COLO668 (cell line): Measurements from ENCODE around the gene SPATA6.

Experiments used
- DNase-seq: peaks from one replicate; lab custom pipeline; 2025; ENCODE audit not compliant: unreplicated experiment; lab: John Stamatoyannopoulos, UW

SPATA6 gene

DNA sequence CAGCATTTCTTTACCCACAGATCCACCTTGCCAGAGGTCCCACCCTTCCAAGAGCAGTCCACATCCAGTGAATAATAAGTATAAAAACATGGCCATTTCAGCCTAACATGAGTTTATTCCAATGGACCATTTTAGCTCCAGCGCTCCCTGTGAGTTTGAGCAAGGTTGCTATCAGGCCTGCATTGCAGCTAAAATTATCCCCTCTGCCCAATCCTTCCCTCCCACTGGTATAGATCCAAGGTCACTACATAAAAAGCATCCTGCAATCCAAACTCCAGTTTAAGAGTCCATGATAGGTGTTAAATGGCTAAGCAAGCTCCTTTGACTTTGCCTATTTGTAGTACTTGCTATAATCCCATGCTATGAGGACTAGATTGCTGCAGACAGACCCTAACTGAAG is 213.9 kb downstream of the SPATA6 start:
- no peak for DNase-seq

DNA sequence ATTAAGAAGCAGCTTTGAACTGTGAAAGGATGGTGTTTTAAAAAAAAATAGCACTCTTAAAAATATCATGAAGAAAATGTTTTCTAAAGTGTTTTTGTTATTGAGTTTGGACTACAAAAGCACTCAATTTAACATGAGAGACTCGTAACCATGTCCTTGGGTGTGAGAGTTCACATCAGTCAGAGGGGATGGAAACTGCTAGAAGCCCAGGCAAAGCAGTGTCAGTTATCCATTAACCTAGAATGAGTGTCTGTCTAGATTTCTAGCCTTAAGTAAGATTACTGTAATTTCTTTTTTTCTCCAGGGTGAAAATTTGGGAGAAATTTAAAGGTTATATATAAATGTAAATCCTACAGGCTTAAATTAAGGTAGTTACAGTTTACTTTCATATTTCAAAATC is 217.8 kb downstream of the SPATA6 start:
- no peak for DNase-seq

DNA sequence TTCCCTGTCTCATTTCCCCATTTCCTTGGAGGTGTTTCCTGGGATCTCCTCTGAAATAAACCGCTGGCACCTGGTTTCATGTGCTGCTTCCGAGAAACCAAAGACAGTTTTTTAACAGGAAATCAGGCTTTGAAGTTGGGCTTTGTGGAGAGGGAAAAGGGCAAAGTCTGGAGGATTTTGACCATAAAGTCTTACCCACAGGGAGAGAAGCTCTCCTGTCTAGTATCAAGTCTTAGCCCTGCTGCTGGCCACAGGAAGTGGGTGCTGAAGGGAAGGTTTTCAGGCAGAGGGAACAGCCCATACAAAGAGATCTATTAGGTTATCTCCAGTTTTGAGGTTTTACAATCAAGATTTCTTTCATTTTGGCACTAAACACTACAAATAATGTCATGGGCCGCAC is 220.2 kb downstream of the SPATA6 start:
- DNase-seq: no peak

DNA sequence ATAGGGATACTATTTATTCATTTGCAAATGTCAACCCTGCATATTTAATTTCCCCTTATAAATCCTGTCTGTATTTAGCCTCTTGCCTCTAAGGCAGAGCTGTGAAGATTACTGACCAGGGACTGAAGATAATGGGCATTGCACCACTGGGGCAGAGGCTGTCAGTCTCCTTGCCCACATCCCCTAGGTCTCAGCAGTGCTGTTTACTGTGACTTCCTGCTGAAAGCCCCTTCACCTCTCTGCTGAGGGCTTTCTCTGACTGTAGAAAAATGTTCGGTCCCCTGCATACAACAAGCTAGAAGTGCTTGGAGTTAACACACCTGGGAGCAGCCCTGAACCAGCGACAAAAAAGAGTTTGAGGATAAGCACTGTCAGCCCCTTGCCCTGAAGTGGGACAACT is 220.7 kb downstream of the SPATA6 start:
- no peak for DNase-seq

DNA sequence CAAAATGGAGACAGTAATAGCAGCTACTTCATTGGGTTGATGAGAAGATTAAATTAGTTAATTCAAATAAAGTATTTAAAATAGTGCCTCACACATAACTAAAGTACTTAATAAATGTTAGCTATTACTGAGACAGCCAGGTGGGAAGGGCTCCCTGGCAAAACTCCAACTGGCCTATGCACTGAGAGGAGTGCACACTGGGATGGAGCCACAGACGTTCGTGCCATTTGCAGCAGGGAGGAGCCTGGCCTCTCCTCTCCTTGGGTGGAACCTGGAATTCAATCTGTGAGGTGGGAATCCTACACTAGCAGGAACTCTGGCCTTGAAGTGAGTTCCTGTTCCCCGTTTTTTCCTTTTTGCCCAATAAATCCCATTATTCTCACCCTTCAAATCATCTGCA is 221.4 kb downstream of the SPATA6 start:
- no peak for DNase-seq

DNA sequence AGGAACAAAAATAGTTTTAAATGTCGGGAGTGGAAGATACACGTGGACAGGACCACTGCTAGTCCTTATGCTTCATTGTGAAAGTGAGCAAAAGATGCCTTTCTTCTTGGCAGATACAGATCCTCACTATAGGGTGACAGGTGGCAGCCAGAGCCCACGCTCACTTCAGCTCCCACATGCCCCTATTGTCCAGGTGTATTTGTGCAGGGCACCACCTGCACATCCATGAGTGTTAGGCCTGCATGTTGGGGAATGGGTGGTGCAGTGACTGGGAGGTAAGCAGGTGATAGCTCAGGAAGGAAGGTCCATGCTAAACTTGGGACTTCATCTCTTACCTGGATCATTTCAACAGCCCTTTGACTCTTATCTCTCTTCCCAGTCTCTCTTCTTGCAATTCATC is 222.1 kb downstream of the SPATA6 start:
- DNase-seq: peak; percentile 76

DNA sequence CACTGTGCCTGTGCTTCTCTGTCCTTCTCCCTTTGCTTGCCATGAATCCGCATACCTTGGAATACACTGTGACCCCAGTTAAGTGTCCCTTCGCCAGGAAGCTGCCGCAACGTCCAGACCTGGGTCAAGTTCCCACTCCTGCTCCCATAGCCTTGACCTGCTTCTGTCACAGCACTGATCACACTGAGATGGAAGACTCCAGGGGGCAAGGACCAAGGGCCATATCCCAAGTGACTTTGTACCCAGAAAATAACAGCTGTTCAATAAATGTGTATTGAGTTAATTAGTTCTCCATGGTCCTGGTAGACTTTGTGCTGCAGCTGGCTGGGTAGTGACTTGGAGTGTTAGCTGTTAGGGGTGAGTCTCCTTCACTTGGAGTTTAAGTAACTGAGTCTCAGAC is 223.6 kb downstream of the SPATA6 start:
- DNase-seq: no peak

DNA sequence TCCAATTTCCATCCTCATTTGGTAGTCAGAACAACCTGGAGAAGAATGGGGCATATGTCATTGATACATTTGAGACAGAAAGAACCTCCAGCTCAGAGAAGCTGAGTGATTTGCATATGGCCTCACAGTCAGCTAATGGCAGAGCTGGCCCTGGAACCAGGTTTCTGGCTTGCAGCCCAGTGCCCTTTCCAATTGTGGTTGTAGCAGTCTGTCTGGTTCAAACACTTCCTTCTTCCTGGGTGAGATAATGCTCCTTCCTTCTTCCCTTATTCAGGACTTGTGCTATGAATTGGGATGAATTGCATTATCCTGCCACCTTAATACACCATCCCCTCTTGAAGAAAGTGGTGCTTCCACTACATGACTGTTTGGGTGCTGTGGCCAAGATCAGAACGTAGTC is 225.3 kb downstream of the SPATA6 start:
- peak; percentile 50 for DNase-seq
